ENCODE measurements around the gene DNAJC18. TPM values are rescaled to one million over a fixed set of nuclear protein-coding genes. Genes with fewer than 3 reads are reported as not detected.

Gene DNAJC18
- total RNA-seq, 3 donors from 2014 or later = 4.2 to 10.3 (median 5.1) TPM

DNA sequence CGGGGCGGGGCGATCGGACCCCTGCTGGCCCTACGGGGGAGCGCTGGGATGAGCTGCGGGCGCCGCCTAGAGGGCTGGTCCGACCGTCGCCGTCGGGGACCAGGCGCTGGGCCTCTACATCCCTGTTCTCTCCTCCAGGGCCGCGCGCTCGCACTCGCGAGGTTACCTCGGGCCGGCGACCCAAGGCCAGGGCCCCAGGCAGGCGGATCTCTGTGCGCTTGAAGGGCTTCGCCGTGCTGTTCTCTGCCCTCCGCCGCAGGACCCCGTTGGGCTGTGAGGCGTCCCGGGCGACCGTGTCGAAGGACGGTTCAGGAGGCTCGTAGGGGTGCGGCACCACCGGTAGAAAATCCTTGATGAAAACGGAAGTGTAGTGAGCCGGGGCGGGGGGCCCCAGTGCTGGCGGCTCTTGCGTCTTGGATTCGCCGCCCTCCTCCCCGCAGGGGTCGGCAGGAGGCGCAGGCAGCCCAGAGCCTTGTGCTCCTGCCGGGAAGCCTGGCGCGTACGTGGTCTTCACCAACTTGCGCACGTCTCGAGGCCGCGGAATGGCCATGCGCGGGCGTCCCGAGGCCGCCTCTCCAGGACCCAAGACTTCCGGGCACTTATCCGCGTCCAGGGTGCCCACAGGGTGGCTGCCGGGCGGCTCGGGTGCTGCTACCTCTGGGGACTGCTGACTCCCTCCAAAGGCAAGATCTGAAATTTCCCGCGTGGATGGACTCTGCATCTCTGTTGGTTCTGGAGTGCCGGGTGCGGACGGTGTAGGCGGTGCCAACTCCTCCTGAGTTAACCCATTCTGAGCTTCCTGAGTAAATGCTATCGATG lies 46.4 kb downstream of the DNAJC18 start:
- intact Hi-C loops (cut with DNase I, micrococcal nuclease) = no loop called here

DNA sequence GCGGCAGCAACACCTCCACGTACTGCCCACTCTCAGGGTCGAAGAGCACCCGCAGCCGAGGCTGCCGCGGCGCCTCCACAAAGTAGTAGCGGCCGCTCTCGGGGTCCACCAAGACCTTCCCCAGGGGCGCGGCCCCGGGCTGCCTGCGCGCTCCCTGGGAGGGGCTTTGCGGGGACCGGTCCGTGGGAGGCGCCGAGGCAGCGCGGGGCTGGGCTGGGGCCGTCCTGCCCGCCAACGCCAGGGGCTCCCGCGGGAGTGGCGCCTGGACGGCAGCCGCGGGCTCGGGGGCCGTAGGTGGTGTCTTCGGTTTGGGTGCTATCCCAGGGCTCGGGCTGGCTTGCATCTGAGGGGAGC lies 47.0 kb downstream of the DNAJC18 start:
- peak overlapping the region; percentile 32 for H3K4me3 ChIP-seq
- ATAC-seq = peak; percentile 44
- no peaks in the 10 kb centered on the region for H3K9me3 ChIP-seq
- intact Hi-C loops (cut with DNase I, micrococcal nuclease) = no loop called here
- TF ChIP-seq, protein P1, sequence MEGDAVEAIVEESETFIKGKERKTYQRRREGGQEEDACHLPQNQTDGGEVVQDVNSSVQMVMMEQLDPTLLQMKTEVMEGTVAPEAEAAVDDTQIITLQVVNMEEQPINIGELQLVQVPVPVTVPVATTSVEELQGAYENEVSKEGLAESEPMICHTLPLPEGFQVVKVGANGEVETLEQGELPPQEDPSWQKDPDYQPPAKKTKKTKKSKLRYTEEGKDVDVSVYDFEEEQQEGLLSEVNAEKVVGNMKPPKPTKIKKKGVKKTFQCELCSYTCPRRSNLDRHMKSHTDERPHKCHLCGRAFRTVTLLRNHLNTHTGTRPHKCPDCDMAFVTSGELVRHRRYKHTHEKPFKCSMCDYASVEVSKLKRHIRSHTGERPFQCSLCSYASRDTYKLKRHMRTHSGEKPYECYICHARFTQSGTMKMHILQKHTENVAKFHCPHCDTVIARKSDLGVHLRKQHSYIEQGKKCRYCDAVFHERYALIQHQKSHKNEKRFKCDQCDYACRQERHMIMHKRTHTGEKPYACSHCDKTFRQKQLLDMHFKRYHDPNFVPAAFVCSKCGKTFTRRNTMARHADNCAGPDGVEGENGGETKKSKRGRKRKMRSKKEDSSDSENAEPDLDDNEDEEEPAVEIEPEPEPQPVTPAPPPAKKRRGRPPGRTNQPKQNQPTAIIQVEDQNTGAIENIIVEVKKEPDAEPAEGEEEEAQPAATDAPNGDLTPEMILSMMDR (IDR thresholded peaks at IDR 0.05) = no peak
- no peaks in the 10 kb centered on the region for H3K36me3 ChIP-seq (ENCODE audit: low read depth)
- no peak for DNase-seq
- peaks cover 52% of the 10 kb centered on the region for H3K4me1 ChIP-seq (ENCODE audit: low read depth)

More for the DNA sequence above, 46.4 kb downstream of the DNAJC18 start:
- peaks cover 48% of the 10 kb centered on the region for H3K4me1 ChIP-seq (ENCODE audit: low read depth)
- peak; percentile 77 for ATAC-seq
- TF ChIP-seq, protein P1 (IDR thresholded peaks at IDR 0.05) = peak; percentile 33
- no peaks in the 10 kb centered on the region for H3K9me3 ChIP-seq
- H3K36me3 ChIP-seq (ENCODE audit: low read depth) = no peaks in the 10 kb centered on the region
- peak; percentile 83 to 92 (median 90) for DNase-seq
- peak overlapping the region; percentile 32 for H3K4me3 ChIP-seq

DNA sequence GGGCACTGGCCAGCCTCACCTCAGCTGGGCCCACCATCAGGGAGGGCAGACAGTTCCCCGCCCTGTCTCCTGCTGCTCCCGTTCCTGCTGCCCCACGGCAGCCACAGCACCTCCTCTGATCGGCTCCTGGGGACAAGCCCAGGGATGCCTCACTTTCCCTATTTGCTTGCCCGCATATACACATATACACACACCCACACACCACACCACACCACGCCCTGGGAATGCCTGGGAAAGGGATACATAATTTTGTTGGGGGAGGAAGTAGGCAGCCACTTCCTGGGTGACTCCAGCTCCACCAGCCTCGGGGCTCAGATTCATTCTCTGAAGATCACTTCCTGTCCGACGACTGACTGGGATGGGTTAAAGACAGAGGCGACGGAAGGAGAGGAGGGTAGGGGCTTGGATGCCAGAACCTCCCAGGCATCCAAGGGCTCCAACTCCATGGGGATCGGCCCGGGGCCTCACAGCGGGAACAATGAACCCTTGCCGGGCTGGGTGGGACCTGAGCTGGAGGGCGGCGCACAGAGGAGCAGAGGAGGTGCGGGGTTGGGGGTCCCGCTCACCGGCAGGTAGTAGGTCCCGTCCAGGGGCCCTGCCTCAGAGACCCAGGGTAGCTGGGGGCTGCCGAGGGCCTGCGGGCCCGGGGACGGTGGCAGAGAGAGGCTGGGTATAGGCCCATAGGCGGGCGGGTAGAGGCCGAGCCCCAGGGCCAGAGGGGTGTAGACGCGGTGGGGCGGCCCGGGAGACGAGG lies 47.6 kb downstream of the DNAJC18 start:
- Histone ChIP-seq H3K9me3 (no peaks in the 10 kb centered on the region), H3K4me1 (ENCODE audit: low read depth) (peaks cover 52% of the 10 kb centered on the region), H3K4me3 (peak overlapping the region; percentile 32), H3K36me3 (ENCODE audit: low read depth) (no peaks in the 10 kb centered on the region)
- peak; percentile 71 to 74 (median 74) for DNase-seq
- ATAC-seq = peak; percentile 55
- intact Hi-C loops (cut with DNase I, micrococcal nuclease) = no loop called here
- TF ChIP-seq, protein P1 (IDR thresholded peaks at IDR 0.05) = no peak

DNA sequence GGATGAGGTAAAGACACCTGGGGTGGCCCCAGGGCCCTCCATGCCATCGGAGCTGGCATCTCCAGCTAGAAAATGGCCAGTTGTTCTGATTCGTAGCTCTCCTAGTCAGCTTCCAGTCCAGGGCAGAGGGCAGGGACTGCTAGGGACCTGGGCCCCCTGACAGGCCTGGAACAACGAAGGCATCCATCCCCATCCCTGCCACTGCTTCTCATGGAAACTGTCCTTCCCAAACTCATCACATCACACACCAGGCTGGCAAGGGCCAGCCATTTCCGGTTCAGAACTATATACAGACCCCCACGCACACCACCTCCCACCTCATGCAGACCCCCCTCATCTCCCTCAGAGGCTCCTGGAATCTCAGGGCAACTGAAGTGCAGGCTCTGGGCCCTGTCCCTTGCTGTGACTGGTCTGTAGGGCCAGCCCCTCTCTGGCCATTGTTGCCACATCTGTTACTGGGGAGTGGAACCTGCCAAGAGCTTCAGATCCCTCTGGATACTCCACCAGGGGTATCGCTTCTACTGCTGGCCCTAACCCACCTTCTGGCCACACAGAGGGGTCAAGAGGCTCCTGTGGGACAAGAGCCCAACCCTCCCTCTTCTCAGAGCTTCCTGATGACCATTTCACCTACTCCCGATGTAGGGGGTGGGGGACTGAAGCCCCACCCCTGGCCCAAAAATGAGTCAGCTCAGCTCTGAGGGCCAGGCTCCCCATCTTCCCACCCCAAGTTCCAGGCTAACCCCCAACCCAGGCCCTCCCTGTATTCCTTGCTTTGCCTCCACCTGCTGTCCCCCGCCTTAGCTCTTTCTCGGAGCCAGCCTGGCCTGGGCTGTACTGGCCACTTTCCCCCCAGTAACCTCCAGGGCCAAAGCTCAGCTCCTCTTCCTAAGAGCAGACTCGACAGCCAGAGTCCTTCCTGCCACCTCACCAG lies 48.4 kb downstream of the DNAJC18 start:
- intact Hi-C loops (cut with DNase I, micrococcal nuclease) = no loop called here
- H3K4me3 ChIP-seq = no peak overlapping the region
- TF ChIP-seq, protein P1 (IDR thresholded peaks at IDR 0.05) = no peak
- no peak for ATAC-seq
- H3K36me3 ChIP-seq (ENCODE audit: low read depth) = no peaks in the 10 kb centered on the region
- peak in 1 of 3 donors; percentile 25 for DNase-seq
- peaks cover 52% of the 10 kb centered on the region for H3K4me1 ChIP-seq (ENCODE audit: low read depth)
- H3K9me3 ChIP-seq = no peaks in the 10 kb centered on the region
